ENCODE measurements around the gene MCOLN1. TPM values are rescaled to one million over a fixed set of nuclear protein-coding genes. Genes with fewer than 3 reads are reported as not detected.

The MCOLN1 gene
- total and polyA plus RNA-seq, 9 of the 15 experiments (the other 6 are each of a cell fraction or from before 2014, with no cell fraction given), result 0.25 to 15.4 (median 7.1) TPM

GRCh38 chr19:7522072-7522922 is at the start of gene MCOLN1 (continued):
- TF ChIP-seq DACH1 (IDR thresholded peaks at IDR 0.05; ENCODE audit: partially characterized antibody) (peak; percentile 93), TRIM24 (IDR thresholded peaks at IDR 0.05) (peak in 1 of 2 experiments; percentile 53; a peak in 2 of 4 replicates), FOXP4 (CRISPR knock-in tag; IDR thresholded peaks at IDR 0.05; ENCODE audit: borderline replicate concordance) (peak; percentile 86), MYNN (IDR thresholded peaks at IDR 0.05) (peak; percentile 75; the same call in 1 of the 2 replicates), MYNN (CRISPR knock-in tag; IDR thresholded peaks at IDR 0.05) (no peak), CHD2 (IDR thresholded peaks at IDR 0.05; ENCODE audit: low read depth, low read length) (peak; percentile 85), ZNF143 (CRISPR knock-in tag; IDR thresholded peaks at IDR 0.05) (peak; percentile 65; the same call in 1 of the 2 replicates), ZNF398 (CRISPR knock-in tag; IDR thresholded peaks at IDR 0.05) (no peak), HDAC8 (tag; IDR thresholded peaks at IDR 0.05) (peak; percentile 77; the same call in 1 of the 2 replicates), MAZ (CRISPR knock-in tag; conservative IDR thresholded peaks at IDR 0.05 in 1 of 2, IDR thresholded peaks at IDR 0.05 in 1 of 2) (peak; percentile 71 to 97), EHMT2 (IDR thresholded peaks at IDR 0.05) (no peak), ATF2 (CRISPR knock-in tag; IDR thresholded peaks at IDR 0.05) (no peak), RHOXF2B (CRISPR knock-in tag; conservative IDR thresholded peaks at IDR 0.05) (peak; percentile 94), ZKSCAN3 (CRISPR knock-in tag; IDR thresholded peaks at IDR 0.05) (no peak), BRCA1 (IDR thresholded peaks at IDR 0.05) (no peak), BRCA1 (CRISPR knock-in tag; IDR thresholded peaks at IDR 0.05) (no peak), ZNF79 (CRISPR knock-in tag; IDR thresholded peaks at IDR 0.05; ENCODE audit: low read depth) (no peak), STAT5B (CRISPR knock-in tag; IDR thresholded peaks at IDR 0.05) (no peak), SRF (CRISPR knock-in tag; IDR thresholded peaks at IDR 0.05) (no peak), SMAD4 (CRISPR knock-in tag; conservative IDR thresholded peaks at IDR 0.05) (peak; percentile 79), ZNF717 (CRISPR knock-in tag; IDR thresholded peaks at IDR 0.05) (no peak), HNRNPLL (IDR thresholded peaks at IDR 0.05; ENCODE audit: low read depth, low read length, poor library complexity, severe bottlenecking) (no peak)
- TF ChIP-seq, protein P1, sequence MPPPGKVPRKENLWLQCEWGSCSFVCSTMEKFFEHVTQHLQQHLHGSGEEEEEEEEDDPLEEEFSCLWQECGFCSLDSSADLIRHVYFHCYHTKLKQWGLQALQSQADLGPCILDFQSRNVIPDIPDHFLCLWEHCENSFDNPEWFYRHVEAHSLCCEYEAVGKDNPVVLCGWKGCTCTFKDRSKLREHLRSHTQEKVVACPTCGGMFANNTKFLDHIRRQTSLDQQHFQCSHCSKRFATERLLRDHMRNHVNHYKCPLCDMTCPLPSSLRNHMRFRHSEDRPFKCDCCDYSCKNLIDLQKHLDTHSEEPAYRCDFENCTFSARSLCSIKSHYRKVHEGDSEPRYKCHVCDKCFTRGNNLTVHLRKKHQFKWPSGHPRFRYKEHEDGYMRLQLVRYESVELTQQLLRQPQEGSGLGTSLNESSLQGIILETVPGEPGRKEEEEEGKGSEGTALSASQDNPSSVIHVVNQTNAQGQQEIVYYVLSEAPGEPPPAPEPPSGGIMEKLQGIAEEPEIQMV (tag; conservative IDR thresholded peaks at IDR 0.05; ENCODE audit: low read depth), result no peak

Measured in K562 (cell line).